Thyroid gland (tissue), 4 donors: ENCODE data around the gene TMEM44.

Experiments used
- POLR2A ChIP-seq, 2 donors: fragments of 450-650 bp; IDR thresholded peaks; one replicate each; pipeline ENCODE4 v1.6.1; 2017; ENCODE audit warnings: antibody characterized with exemption in 2 of 2, mild to moderate bottlenecking in 2 of 2, moderate library complexity in 1 of 2
- TF ChIP-seq, protein P1 (sequence below), 6 experiments: fragments of 200-600 bp in 3 of 6; fragments of 450-650 bp in 3 of 6; sonication (generic) in 3 of 6; IDR thresholded peaks; one replicate each; pipeline ENCODE4 v1.5.1; 2016 to 2019; ENCODE audit warnings: antibody characterized with exemption in 6 of 6, mild to moderate bottlenecking in 2 of 6, inconsistent platforms in 1 of 6, moderate library complexity in 1 of 6

DNA sequence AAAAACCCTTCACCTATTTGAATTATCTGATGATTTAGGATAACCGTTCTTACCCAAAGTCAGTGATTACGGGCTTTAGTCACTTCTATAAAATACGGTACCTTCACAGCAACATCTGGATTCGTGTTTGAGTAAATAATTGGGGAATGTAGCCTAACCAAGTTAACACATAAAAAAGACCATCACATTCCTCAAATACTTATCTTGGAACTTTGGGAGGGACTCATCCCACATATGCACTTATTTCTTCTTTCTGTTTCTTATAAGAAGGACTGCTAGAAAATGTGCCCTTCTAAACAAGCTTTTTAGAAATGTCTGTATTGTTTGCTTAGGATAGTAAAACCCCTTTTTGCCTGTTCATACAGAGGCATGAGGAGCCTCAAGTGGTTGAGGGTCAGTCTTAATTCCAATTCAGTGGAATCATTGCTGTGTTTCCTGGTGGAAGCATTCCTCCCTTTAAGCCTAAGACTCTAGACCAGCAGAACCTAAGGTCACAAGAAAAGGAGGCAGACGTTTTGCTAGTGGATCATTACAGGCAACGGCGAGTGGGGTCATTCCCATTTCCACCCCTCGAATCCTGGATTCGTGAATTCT, 67.5 kb downstream of the TMEM44 start:
- TF ChIP-seq, protein P1, sequence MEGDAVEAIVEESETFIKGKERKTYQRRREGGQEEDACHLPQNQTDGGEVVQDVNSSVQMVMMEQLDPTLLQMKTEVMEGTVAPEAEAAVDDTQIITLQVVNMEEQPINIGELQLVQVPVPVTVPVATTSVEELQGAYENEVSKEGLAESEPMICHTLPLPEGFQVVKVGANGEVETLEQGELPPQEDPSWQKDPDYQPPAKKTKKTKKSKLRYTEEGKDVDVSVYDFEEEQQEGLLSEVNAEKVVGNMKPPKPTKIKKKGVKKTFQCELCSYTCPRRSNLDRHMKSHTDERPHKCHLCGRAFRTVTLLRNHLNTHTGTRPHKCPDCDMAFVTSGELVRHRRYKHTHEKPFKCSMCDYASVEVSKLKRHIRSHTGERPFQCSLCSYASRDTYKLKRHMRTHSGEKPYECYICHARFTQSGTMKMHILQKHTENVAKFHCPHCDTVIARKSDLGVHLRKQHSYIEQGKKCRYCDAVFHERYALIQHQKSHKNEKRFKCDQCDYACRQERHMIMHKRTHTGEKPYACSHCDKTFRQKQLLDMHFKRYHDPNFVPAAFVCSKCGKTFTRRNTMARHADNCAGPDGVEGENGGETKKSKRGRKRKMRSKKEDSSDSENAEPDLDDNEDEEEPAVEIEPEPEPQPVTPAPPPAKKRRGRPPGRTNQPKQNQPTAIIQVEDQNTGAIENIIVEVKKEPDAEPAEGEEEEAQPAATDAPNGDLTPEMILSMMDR (IDR thresholded peaks at IDR 0.05), result no peak
- no peak for TF ChIP-seq POLR2A (IDR thresholded peaks at IDR 0.05)
